ENCODE data around the gene CACUL1. TPM values are rescaled to one million over a fixed set of nuclear protein-coding genes. Genes with fewer than 3 reads are reported as not detected.
"Not testable (repeated sequence)": the region's sequence is repeated elsewhere in the genome, so short reads cannot be mapped to it uniquely, and the experiment has no call there.

CACUL1 gene
- total RNA-seq, 1 donor from 2014 or later = 27.1 TPM

DNA sequence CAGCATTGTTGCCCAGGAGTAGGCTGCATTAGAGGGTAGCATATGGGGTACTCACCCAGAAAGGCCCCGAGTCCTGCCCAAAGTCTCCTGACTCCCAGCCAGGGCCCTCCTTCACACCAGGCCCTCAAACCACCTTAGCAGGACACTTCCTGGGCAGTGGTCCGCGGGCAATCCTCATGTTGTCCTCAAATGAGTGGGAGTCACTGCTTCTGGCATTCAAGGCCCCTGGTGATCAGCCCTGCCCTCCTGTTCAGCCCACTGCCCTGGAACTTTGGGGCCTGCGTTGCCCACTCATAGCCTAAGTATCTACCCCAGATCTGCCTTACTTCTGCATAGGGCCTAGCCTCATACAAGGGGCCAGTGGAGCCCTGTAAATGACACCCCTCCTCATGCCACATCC, 88.4 kb downstream of the CACUL1 start:
- TF ChIP-seq, protein P1, sequence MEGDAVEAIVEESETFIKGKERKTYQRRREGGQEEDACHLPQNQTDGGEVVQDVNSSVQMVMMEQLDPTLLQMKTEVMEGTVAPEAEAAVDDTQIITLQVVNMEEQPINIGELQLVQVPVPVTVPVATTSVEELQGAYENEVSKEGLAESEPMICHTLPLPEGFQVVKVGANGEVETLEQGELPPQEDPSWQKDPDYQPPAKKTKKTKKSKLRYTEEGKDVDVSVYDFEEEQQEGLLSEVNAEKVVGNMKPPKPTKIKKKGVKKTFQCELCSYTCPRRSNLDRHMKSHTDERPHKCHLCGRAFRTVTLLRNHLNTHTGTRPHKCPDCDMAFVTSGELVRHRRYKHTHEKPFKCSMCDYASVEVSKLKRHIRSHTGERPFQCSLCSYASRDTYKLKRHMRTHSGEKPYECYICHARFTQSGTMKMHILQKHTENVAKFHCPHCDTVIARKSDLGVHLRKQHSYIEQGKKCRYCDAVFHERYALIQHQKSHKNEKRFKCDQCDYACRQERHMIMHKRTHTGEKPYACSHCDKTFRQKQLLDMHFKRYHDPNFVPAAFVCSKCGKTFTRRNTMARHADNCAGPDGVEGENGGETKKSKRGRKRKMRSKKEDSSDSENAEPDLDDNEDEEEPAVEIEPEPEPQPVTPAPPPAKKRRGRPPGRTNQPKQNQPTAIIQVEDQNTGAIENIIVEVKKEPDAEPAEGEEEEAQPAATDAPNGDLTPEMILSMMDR (IDR thresholded peaks at IDR 0.05) = no peak
- Mint-ChIP-seq H3K27ac (no peak overlapping the region), H3K9me3 (peaks cover 7% of the 10 kb centered on the region), H3K4me3 (no peak overlapping the region), H3K27me3 (peaks cover 23% of the 10 kb centered on the region), H3K36me3 (ENCODE audit: low read depth) (no peaks in the 10 kb centered on the region), H3K4me1 (peaks cover 16% of the 10 kb centered on the region)
- no peak for DNase-seq
- no peak for ATAC-seq (ENCODE audit: low read depth)
- CTCF ChIA-PET = no interaction called here
- POLR2A ChIA-PET = no interaction called here
- intact Hi-C loops (cut with micrococcal nuclease) = no loop called here

DNA sequence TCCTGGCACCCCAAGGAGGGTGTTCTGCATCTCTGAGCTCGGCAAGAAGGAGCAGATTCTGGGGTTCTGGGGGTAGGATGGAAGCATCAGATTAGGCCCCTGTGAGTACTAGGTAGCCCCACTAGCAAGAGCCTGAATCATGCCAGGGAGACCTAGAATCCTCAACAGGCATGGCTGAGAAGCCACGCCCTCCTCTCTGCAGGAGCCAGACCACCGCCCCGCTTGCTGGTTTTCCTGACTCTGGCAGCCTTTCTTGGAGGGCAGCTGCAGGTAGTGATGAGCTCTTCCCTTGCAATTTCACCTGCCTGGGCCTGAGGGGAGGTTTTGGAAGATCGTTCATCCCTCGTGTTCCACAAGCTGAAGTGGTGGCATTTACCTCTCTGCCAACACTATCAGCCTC, 90.4 kb downstream of the CACUL1 start:
- no peak overlapping the region for H3K27ac Mint-ChIP-seq
- no peaks in the 10 kb centered on the region for H3K36me3 Mint-ChIP-seq (ENCODE audit: low read depth)
- CTCF ChIA-PET = no interaction called here
- no peak for DNase-seq
- TF ChIP-seq, protein P1 (IDR thresholded peaks at IDR 0.05) = no peak
- H3K9me3 Mint-ChIP-seq = peaks cover 9% of the 10 kb centered on the region
- peaks cover 36% of the 10 kb centered on the region for H3K27me3 Mint-ChIP-seq
- intact Hi-C loops (cut with micrococcal nuclease) = no loop called here
- POLR2A ChIA-PET = no interaction called here
- H3K4me3 Mint-ChIP-seq = no peak overlapping the region
- peaks cover 12% of the 10 kb centered on the region for H3K4me1 Mint-ChIP-seq
- no peak for ATAC-seq (ENCODE audit: low read depth)

DNA sequence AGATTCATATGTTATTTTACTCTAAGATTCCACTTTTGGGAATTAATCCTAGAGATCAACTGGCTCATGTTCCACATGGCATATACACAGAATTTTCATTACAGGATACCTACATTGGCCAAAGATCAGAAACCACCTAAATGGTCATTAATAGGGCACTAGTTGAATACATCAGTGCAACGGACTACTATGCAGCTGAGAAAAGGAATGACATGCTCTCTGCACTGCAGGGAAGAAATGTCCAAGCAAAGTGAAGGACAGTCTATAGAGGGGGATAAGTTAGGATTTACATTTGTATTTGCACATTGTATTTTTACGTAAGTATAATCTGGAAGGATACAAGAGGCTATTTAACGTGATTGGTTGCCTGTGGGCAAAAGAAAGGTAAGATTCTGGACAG, 91.6 kb downstream of the CACUL1 start:
- H3K4me1 Mint-ChIP-seq = peaks cover under 1% of the 10 kb centered on the region

DNA sequence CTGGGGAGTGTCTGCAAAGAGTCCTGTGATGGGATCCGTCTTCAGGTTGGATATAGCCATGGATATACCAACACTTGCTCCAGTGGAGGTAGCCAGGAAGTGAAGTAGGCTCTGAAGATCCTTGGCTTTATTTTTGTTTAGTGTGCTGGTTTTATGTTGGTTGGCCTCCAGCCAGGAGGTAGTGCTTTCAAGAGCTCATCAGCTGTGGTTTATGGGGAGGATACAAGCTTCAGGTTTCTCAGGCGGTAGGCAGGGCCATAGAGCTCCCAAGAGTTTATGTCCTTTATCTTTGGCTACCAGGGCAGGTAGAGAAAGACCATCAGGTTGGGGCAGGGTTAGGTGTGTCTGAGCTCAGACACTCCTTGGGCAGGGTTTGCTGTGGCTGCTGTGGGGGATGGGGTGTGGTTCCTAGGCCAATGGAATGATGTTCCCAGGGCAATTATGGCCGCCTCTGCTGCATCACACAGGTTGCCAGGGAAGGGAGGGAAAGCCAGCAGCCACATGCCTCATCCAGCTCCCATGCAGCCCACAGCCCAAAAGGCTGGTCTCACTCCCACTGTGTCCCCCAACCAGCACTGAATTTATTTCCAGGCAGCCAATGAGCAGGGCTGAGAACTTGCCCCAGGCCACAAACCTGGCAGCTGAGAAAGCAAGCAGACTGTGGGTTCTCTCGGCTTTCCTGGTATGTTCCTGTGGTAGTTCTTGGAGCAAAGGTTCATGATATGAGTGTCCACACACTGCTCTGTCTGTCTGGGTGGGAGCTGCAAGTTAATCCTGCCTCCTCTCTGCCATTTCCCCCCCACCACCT, 92.3 kb downstream of the CACUL1 start:
- H3K27ac Mint-ChIP-seq = no peak overlapping the region
- DNase-seq = no peak
- no peak overlapping the region for H3K4me3 Mint-ChIP-seq
- CTCF ChIA-PET = no interaction called here
- TF ChIP-seq, protein P1 (IDR thresholded peaks at IDR 0.05) = no peak
- H3K9me3 Mint-ChIP-seq = peaks cover 9% of the 10 kb centered on the region
- no peak for ATAC-seq (ENCODE audit: low read depth)
- peaks cover 49% of the 10 kb centered on the region for H3K27me3 Mint-ChIP-seq
- intact Hi-C loops (cut with micrococcal nuclease) = no loop called here
- no peaks in the 10 kb centered on the region for H3K36me3 Mint-ChIP-seq (ENCODE audit: low read depth)
- H3K4me1 Mint-ChIP-seq = no peaks in the 10 kb centered on the region
- POLR2A ChIA-PET = no interaction called here

More for the DNA sequence above, 91.6 kb downstream of the CACUL1 start:
- ATAC-seq (ENCODE audit: low read depth) (no peak), DNase-seq (no peak)
- H3K4me3 Mint-ChIP-seq = no peak overlapping the region
- H3K27me3 Mint-ChIP-seq = peaks cover 44% of the 10 kb centered on the region
- H3K27ac Mint-ChIP-seq = no peak overlapping the region
- peaks cover 9% of the 10 kb centered on the region for H3K9me3 Mint-ChIP-seq
- intact Hi-C loops (cut with micrococcal nuclease) = no loop called here
- POLR2A ChIA-PET = no interaction called here
- no peaks in the 10 kb centered on the region for H3K36me3 Mint-ChIP-seq (ENCODE audit: low read depth)
- CTCF ChIA-PET = no interaction called here
- TF ChIP-seq, protein P1 (IDR thresholded peaks at IDR 0.05) = no peak

DNA sequence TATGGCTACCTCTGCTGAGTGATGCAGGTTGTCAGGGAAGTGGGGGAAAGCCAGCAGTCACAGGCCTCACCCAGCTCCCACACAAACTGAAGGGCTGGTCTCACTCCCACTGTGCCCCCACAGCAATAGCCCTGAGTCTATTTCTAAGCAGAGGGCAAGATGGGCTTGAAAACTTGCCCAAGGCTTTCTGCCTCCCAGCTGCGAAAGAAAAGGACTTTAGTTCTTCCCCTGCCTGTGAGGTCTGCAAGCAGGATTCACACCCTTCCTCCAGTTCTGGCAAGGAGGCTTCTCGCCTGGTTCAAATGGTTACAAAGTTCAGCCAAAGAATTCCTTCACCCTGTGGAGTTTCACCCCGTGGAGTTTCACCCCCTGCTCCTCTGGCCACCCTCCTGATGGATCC, 96.0 kb downstream of the CACUL1 start:
- TF ChIP-seq, protein P1 (IDR thresholded peaks at IDR 0.05) = no peak
- H3K4me3 Mint-ChIP-seq = no peak overlapping the region
- no peak for DNase-seq
- ATAC-seq (ENCODE audit: low read depth) = no peak
- ChIA-PET CTCF (no interaction called here), POLR2A (no interaction called here)
- H3K27ac Mint-ChIP-seq = no peak overlapping the region
- H3K9me3 Mint-ChIP-seq = peaks cover 16% of the 10 kb centered on the region
- H3K36me3 Mint-ChIP-seq (ENCODE audit: low read depth) = no peaks in the 10 kb centered on the region
- peaks cover 54% of the 10 kb centered on the region for H3K27me3 Mint-ChIP-seq
- intact Hi-C loops (cut with micrococcal nuclease) = no loop called here
- no peaks in the 10 kb centered on the region for H3K4me1 Mint-ChIP-seq

DNA sequence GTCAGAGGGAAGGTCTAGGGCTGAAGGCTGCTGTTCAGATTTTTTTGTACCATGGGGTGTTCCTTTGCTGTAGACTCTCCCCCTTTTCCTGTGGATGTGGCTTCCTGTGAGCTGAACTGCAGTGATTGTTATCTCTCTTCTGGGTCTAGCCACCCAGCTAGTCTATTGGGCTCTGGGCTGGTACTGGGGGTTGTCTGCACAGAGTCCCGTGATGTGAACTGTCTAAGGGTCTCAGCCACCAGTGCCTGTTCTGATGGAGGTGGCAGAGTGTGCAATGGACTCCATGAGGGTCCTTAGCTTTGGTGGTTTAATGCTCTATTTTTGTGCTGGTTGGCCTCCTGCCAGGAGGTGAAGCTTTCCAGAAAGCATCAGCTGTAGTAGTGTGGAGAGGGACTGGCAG, 96.6 kb downstream of the CACUL1 start:
- H3K4me3 Mint-ChIP-seq; H3K4me1 Mint-ChIP-seq; intact Hi-C loops (cut with micrococcal nuclease); POLR2A ChIA-PET; H3K27ac Mint-ChIP-seq; ATAC-seq (ENCODE audit: low read depth); DNase-seq; CTCF ChIA-PET; H3K36me3 Mint-ChIP-seq (ENCODE audit: low read depth): not testable (repeated sequence)
- H3K27me3 Mint-ChIP-seq = peaks cover 51% of the 10 kb centered on the region
- H3K9me3 Mint-ChIP-seq = peaks cover 14% of the 10 kb centered on the region

DNA sequence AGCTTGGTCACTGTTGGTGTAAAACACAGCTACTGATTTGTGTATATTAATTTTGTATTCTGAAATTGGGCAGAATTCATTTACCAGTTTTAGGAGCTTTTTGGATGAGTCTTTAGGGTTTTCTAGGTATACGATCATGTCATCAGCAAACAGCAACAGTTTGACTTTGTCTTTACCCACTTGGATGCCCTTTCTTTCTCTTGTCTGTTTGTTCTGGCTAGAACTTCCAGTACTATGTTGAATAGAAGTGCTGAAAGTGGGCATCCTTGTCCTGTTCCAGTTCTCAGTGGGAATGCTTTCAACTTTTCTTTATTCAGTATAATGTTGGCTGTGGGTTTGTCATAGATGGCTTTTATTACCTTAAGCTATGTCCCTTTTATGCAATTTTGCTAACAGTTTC, 109.5 kb downstream of the CACUL1 start:
- H3K27me3 Mint-ChIP-seq = peaks cover 26% of the 10 kb centered on the region
- intact Hi-C loops (cut with micrococcal nuclease); H3K4me1 Mint-ChIP-seq; H3K36me3 Mint-ChIP-seq (ENCODE audit: low read depth); H3K9me3 Mint-ChIP-seq; CTCF ChIA-PET; H3K4me3 Mint-ChIP-seq; DNase-seq; POLR2A ChIA-PET; ATAC-seq (ENCODE audit: low read depth); H3K27ac Mint-ChIP-seq: not testable (repeated sequence)
